Prostate gland (tissue), 2 donors: ENCODE results near the gene RAD51B.

ENCODE experiments used
- POLR2A ChIP-seq: fragments of 450-650 bp; IDR thresholded peaks from one replicate; pipeline ENCODE4 v1.6.1; 2016; ENCODE audit warnings: antibody characterized with exemption, mild to moderate bottlenecking
- POLR2AphosphoS5 ChIP-seq: sonication (generic); formaldehyde crosslinking; IDR thresholded peaks from one replicate; pipeline ENCODE4 v1.6.1; 2017; ENCODE audit warnings: antibody characterized with exemption
- TF ChIP-seq, protein P1 (sequence below), 4 experiments: fragments of 200-600 bp in 2 of 4; fragments of 450-650 bp in 2 of 4; sonication (generic) in 2 of 4; IDR thresholded peaks; 1 replicate in 3 of 4; 2 replicates in 1 of 4; pipeline ENCODE4 v1.5.1; 2016 to 2019; ENCODE audit warnings: antibody characterized with exemption in 4 of 4, mild to moderate bottlenecking in 2 of 4, moderate library complexity in 2 of 4

DNA sequence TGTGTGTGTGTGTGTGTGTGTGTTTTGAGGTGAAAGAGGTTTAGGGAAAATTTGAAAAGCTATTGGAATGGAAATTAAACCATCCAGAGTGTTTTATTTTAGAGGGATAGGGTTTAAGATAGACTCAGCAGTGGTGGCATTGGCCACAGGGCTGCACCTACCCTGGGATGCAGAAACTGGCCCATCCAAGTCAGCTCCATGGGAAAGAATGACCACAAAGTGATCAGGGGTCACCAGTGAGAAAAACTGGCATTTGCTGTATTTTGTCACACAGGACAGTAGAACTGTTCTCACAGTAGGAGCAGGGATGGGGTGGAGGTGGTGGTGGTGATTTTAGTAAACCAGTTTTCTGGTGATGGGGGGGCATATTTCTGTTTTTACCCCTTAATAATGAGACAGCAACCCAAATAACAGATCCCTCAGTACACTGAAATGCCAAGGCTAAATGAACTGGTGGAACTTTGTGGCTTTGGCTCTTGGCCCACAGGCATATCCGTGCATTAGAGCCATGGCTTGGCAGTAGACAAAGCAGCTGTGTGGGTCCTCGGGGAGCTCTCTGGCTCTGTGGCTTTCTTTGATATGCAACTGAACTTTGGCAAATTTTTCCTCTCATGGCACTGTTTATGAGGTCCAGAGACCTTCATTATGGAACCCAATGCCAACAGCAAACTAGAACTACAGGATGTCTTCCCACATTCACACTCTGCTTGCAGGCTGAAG is 625.0 kb downstream of the RAD51B start:
- TF ChIP-seq, protein P1, sequence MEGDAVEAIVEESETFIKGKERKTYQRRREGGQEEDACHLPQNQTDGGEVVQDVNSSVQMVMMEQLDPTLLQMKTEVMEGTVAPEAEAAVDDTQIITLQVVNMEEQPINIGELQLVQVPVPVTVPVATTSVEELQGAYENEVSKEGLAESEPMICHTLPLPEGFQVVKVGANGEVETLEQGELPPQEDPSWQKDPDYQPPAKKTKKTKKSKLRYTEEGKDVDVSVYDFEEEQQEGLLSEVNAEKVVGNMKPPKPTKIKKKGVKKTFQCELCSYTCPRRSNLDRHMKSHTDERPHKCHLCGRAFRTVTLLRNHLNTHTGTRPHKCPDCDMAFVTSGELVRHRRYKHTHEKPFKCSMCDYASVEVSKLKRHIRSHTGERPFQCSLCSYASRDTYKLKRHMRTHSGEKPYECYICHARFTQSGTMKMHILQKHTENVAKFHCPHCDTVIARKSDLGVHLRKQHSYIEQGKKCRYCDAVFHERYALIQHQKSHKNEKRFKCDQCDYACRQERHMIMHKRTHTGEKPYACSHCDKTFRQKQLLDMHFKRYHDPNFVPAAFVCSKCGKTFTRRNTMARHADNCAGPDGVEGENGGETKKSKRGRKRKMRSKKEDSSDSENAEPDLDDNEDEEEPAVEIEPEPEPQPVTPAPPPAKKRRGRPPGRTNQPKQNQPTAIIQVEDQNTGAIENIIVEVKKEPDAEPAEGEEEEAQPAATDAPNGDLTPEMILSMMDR (IDR thresholded peaks at IDR 0.05), result no peak
- TF ChIP-seq POLR2A (no peak), POLR2AphosphoS5 (peak; percentile 10)
